Mesangial cell (primary cell): Measurements from ENCODE around the gene TSEN34. TPM values are rescaled to one million over a fixed set of nuclear protein-coding genes. Genes with fewer than 3 reads are reported as not detected.

Experiments used
- total RNA-seq: library from RNA; depleted of rRNA; stranded (reverse); fragments of >200 nt; gene quantifications from 2 replicates; pipeline ENCODE4 v1.2.3, GENCODE V29; 2015

TSEN34 gene
- 106 and 125 TPM in 2 replicates for total RNA-seq

DNA sequence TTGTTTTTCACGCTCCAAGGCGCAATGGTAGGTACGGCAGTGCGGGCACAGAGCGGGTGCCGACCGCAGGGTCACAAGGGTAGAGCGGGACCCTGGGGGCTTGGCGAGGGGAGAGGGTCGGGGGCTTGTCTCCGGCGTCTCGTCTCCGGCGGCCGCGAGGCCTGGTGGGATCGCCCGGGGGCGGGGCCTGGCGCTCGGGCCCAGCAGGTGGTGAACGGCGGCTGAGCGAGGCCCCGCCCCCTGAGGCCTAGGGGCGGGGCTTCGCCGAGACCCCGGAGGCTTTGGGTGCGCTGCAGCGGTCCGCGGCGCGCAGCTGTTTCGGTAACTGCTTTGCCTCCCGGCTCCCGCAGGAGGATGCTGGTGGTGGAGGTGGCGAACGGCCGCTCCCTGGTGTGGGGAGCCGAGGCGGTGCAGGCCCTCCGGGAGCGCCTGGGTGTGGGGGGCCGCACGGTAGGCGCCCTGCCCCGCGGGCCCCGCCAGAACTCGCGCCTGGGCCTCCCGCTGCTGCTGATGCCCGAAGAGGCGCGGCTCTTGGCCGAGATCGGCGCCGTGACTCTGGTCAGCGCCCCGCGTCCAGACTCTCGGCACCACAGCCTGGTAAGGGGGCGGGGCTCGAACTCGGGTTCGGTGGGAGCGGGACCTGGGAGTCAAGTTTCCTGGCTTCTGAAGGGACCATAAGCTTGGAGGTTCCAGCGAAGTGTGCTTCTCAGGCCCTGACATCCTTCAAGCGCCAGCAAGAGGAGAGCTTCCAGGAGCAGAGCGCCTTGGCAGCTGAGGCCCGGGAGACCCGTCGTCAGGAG, at the start of gene TSEN34:
Gene TSEN34 (plus strand): TSS at position 298 of the 800 bp plus-strand sequence. CDS start 57 bp downstream, at position 355.

DNA sequence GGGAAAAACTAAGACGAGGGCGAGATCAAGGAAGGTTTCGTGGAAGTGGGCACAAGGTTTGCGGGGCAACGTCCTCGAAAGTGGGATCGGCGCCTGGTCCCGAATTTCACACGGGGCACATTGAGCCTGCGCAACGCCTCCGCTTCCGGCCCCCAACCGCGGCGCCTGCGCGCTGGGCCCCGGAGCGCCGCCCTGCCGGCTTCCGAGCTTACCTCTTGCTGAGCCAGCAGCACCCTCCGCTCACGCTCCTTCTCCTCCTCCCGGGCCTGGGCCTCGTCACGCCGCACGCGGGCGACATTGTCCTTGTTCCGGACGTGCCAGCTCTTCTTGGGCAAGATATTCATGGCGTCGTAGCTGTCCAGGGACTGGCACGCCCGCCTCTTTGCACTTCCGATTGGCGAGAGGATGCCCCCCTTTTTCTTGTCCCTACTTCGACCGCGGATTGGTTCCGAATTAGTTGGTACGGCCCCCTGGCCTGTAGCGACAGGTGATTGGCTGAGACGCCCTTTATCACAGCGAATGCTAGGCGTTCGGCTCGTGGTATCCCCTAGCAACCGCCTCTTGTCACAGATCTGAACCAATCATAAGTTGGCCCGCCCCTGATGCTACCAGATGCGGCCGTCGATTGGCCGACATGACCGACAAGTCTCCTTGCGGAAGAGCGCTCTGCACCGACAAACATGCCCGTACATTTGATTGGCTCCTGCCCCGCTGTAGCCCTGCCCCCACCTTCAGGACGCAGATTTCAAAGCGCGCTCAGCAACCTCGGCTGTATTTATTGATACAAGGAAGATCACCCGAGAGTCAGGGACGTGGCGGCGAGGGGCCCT, 31.5 kb upstream of the TSEN34 start, which contains the start of gene LENG1:
Gene LENG1 (minus strand): TSS at position 370 of the 830 bp plus-strand sequence. CDS start 26 bp downstream, at position 344.

DNA sequence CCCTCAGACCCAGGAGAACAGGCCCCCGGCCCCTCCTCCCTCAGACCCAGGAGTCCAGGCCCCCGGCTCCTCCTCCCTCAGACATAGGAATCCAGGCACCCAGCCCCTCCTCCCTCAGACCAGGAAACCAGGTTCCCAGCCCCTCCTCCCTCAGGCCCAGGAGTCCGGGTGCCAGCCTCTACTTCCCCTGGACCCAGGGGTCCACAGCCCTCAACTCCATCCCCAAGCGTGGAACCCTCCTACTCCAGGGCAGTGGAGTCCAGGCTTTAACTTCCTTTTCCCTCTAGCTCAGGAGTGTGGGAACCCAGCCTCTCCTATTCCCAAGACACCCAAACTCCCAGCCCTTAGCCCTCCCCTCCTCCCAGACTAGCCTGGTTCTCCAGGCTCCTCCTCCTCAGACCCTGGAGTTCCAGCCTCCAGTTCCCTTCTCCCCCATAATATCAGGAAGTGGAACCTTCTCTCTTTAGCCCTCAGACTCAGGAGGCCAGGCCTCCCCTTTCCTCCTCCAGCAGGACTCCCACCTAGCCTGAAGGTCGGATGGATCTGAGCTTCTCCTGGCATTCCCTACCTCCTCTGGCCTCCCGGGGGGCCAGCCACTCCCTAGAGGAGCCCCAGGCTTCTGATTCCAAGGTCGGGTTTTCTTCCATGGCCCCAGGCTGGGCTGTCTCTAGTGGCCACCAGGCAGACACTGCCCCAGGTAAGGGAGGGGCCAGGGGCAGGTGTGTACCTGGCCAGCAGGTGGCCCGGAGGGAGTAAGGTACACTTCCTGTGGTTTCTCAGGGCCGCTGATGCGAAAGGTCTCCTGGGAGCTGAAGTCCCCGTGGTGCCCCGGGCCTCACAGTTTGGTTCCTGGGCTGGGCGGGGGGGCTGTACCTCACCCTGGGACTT, 18.4 kb upstream of the TSEN34 start, which contains the start of gene TMC4:
Gene TMC4 (minus strand): TSS at position 690 of the 888 bp plus-strand sequence. CDS start 43 bp downstream, at position 647.

DNA sequence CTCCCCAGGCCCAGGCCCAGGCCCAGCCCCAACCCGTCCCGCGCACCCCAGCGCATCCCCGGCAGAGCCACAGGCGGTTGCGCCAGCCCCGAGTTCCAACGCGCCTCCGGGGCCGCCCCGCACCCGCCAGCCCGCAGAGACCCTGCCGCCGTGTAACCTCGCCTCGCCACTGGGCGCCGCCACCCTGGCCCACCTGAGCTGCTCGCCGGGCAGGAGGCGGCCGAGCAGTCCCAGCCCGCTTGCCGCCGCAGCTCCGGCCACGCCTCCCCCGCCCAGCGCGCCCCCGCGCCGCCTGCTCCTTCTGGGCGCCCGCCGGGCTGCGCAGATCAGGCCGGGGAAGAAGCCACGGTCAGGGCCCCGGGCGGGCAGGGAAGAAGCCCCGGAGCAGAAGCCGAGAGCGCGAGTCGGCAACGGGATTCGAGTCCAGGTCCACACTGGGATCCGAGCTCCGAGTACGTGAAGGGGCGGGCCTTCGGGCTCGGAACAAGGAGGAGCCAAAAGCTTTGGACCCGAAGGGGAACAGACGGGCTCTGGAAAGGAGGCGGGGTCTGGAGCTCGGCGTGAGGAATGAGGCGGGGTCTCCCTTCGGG, 1.9 kb upstream of the TSEN34 start, which contains the start of gene MBOAT7:
Gene MBOAT7 (minus strand): TSS at position 436 of the 590 bp plus-strand sequence. CDS start 1,072 bp downstream, outside the sequence.

DNA sequence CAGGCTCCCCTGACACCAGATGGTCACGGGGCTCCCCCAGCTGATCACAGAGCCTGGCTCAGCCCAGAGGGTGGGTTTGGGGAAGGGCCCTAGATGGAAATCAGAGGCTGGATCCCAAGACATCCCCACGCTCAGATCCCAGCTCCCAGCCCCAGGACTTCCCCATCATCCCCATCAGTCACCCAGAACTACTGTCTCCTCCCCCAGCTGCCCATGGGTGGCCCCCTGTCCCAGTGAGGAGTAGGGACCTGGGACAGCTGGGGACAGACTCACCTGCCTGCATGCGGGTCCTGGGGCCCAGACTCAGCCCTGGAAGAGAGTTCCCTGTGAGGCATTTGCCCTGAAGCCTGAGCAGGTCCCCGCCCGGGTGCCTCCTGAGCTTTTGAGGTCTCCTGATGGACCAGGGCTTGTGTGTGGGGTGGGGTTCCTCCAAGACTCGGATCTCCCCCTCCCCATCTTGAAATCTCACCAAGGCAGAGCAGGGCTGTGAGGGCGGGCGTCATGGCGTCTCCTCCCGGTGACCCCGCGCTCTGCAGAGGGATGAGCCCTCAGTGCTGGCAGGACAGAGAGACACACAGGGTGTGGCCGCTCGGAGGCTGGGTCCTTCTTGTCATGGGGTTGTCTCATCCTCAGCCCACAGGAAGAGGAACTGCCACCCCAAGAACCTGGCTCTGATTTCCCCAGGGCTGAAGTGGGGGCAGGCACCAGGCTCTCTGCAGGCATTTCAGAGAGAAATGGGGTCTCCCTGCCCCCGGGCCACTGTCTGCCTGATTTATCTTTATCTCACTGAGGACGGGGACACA, 31.6 kb downstream of the TSEN34 start, which contains the start of gene LILRB3:
Gene LILRB3 (minus strand): TSS at position 534 of the 803 bp plus-strand sequence. CDS start 31 bp downstream, at position 503.

DNA sequence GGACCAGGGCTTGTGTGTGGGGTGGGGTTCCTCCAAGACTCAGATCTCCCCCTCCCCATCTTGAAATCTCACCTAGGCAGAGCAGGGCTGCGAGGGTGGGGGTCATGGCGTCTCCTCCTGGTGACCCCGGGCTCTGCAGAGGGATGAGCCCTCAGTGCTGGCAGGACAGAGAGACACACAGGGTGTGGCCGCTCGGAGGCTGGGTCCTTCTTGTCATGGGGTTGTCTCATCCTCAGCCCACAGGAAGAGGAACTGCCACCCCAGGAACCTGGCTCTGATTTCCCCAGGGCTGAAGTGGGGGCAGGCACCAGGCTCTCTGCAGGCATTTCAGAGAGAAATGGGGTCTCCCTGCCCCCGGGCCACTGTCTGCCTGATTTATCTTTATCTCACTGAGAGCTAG, 51.5 kb downstream of the TSEN34 start, which contains the start of gene LILRA6:
Gene LILRA6 (minus strand): TSS at position 145 of the 400 bp plus-strand sequence.

Other genes starting within 250 kb of the TSEN34 start
- gene CACNG8, start 228.4 kb upstream of the TSEN34 start, total RNA-seq = under 0.01 and 0.13 TPM in 2 replicates
- gene CACNG6, start 199.7 kb upstream of the TSEN34 start, total RNA-seq = 0.89 TPM in 1 of 2 replicates, not detected in the other
- gene VSTM1, start 127.4 kb upstream of the TSEN34 start, total RNA-seq = not detected in 2 replicates
- gene TARM1, start 109.9 kb upstream of the TSEN34 start, total RNA-seq = not detected in 2 replicates
- gene OSCAR, start 90.5 kb upstream of the TSEN34 start, total RNA-seq = 1.5 TPM in 1 of 2 replicates, not detected in the other
- 38.1 and 79.7 TPM in 2 replicates for gene NDUFA3, start 88.5 kb upstream of the TSEN34 start, total RNA-seq
- gene TFPT, start 75.7 kb upstream of the TSEN34 start, total RNA-seq = 15.0 and 16.8 TPM in 2 replicates
- 75.3 and 100 TPM in 2 replicates for gene PRPF31, start 75.6 kb upstream of the TSEN34 start, total RNA-seq
- gene CNOT3, start 53.5 kb upstream of the TSEN34 start, total RNA-seq = 17.9 and 20.4 TPM in 2 replicates
- 3.5 and 5.2 TPM in 2 replicates for gene LENG1, start 31.6 kb upstream of the TSEN34 start, total RNA-seq
- 4.1 TPM in 1 of 2 replicates, not detected in the other for gene TMC4, start 18.1 kb upstream of the TSEN34 start, total RNA-seq
- 140 and 150 TPM in 2 replicates for gene MBOAT7, start 1.7 kb upstream of the TSEN34 start, total RNA-seq
- gene RPS9, start 9.6 kb downstream of the TSEN34 start, total RNA-seq = 1,803 and 1,860 TPM in 2 replicates
- 1.1 TPM in 1 of 2 replicates, not detected in the other for gene LILRB3, start 31.7 kb downstream of the TSEN34 start, total RNA-seq
- not detected in 2 replicates for gene LILRA6, start 51.5 kb downstream of the TSEN34 start, total RNA-seq
- gene LILRB5, start 66.0 kb downstream of the TSEN34 start, total RNA-seq = not detected in 2 replicates
- not detected in 2 replicates for gene LILRB2, start 89.8 kb downstream of the TSEN34 start, total RNA-seq
- not detected in 2 replicates for gene LILRA5, start 121.9 kb downstream of the TSEN34 start, total RNA-seq
- not detected in 2 replicates for gene LILRA4, start 147.9 kb downstream of the TSEN34 start, total RNA-seq
- gene LAIR1, start 173.6 kb downstream of the TSEN34 start, total RNA-seq = not detected in 2 replicates
- not detected in 2 replicates for gene TTYH1, start 224.2 kb downstream of the TSEN34 start, total RNA-seq